HepG2 (cell line): ENCODE data around the gene METTL15. TPM values are rescaled to one million over a fixed set of nuclear protein-coding genes. Genes with fewer than 3 reads are reported as not detected.

ENCODE experiments used
- ATAC-seq: fragments of 200-7000 bp; cut with Tn5 transposase; 3 replicates; pipeline ENCODE4 v1.9.1; 2020; ENCODE audit warnings: mild to moderate bottlenecking, moderate library complexity
- BruUV-seq: library from RNA; stranded (reverse); fragments of 400-500 nt; replicated peaks from 2 replicates; lab custom pipeline; 2021; lab: Mats Ljungman, UMichigan
- CTCF ChIA-PET: fragments of 300-600 bp; formaldehyde crosslinking; extraction: SDS; loops from one replicate; lab custom pipeline; 2021; ENCODE audit warnings: low total read pairs, inconsistent platforms, low intra/inter-chr PET ratio; lab: Yijun Ruan, JAX
- POLR2A ChIA-PET: fragments of 350-600 bp; sonication (Branson Sonifier 250); formaldehyde crosslinking; loops from one replicate; lab custom pipeline; 2020; ENCODE audit warnings: antibody characterized with exemption, inconsistent platforms; lab: Yijun Ruan, JAX
- DNase-seq: peaks from one replicate; pipeline ENCODE4 v3.0.0-alpha.2; 2015; ENCODE audit warnings: low spot score
- FAIRE-seq: peaks from 3 replicates; lab custom pipeline; 2011; peaks lifted over from hg19 to GRCh38; lab: Jason Lieb, UNC
- H2AFZ ChIP-seq: one replicate; pipeline ENCODE4 v1.6.1; 2011; ENCODE audit warnings: low read length, inconsistent platforms
- H3K27ac ChIP-seq: fragments of 300-600 bp; 3 replicates; pipeline ENCODE4 v1.8.0; 2011; ENCODE audit warnings: mixed run types, mild to moderate bottlenecking, mixed read lengths, low read length, inconsistent platforms; ENCODE audit not compliant: insufficient read depth; ENCODE audit errors: extremely low read length
- H3K27me3 ChIP-seq, 2 experiments: fragments of 200-600 bp in 1 of 2; 2 replicates in 1 of 2; 3 replicates in 1 of 2; pipeline versions ENCODE4 v1.6.0 to v1.8.0; 2011; ENCODE audit warnings: low read length in 2 of 2, mild to moderate bottlenecking in 2 of 2, moderate library complexity in 2 of 2, inconsistent platforms in 1 of 2; ENCODE audit not compliant: insufficient read depth in 2 of 2, control insufficient read depth in 1 of 2
- H3K36me3 ChIP-seq, 2 experiments: fragments of 200-600 bp in 1 of 2; replicated peaks in 1 of 2; 2 replicates in 1 of 2; 3 replicates in 1 of 2; pipeline versions ENCODE4 v1.5.1 to v1.8.0; 2011; ENCODE audit warnings: low read length in 2 of 2, inconsistent platforms in 1 of 2; ENCODE audit not compliant: insufficient read depth in 2 of 2, control insufficient read depth in 1 of 2
- H3K4me1 ChIP-seq: 2 replicates; pipeline ENCODE4 v1.5.1; 2012; ENCODE audit warnings: low read length, inconsistent platforms; ENCODE audit not compliant: insufficient read depth
- H3K4me2 ChIP-seq: 2 replicates; pipeline ENCODE4 v1.6.0; 2011; ENCODE audit warnings: low read depth, low read length, inconsistent platforms
- H3K4me3 ChIP-seq, 3 experiments: fragments of 200-600 bp in 1 of 3; sonication (generic), shearing (Covaris generic) in 1 of 3; replicated peaks in 1 of 3; 2 replicates each; pipeline ENCODE4 v1.5.1; 2011 to 2016; ENCODE audit warnings: low read length in 3 of 3, inconsistent platforms in 2 of 3, low read depth in 2 of 3, mild to moderate bottlenecking in 2 of 3, control low read depth in 1 of 3, mixed read lengths in 1 of 3; ENCODE audit not compliant: insufficient read depth in 1 of 3
- H3K79me2 ChIP-seq: one replicate; pipeline ENCODE4 v1.6.1; 2011; ENCODE audit warnings: low read length, inconsistent platforms; ENCODE audit not compliant: insufficient read depth
- H3K9ac ChIP-seq: 2 replicates; pipeline ENCODE4 v1.6.0; 2011; ENCODE audit warnings: mild to moderate bottlenecking, low read depth, low read length, inconsistent platforms; ENCODE audit not compliant: insufficient read depth
- H3K9me3 ChIP-seq: 2 replicates; pipeline ENCODE4 v1.5.1; 2012; ENCODE audit warnings: mild to moderate bottlenecking, low read length
- H4K20me1 ChIP-seq: 2 replicates; pipeline ENCODE4 v1.6.0; 2011; ENCODE audit warnings: inconsistent platforms, mild to moderate bottlenecking, low read length, moderate library complexity; ENCODE audit not compliant: insufficient read depth
- FOXK2 ChIP-seq: fragments of 450-650 bp; IDR thresholded peaks from 2 replicates; pipeline ENCODE4 v1.6.1; 2016
- FOXO1 ChIP-seq: sonication (generic); formaldehyde crosslinking; IDR thresholded peaks from 2 replicates; pipeline ENCODE4 v1.4.0; 2020; ENCODE audit warnings: missing genetic modification reagents
- HIVEP1 ChIP-seq: sonication (generic); formaldehyde crosslinking; IDR thresholded peaks from 2 replicates; pipeline ENCODE4 v1.4.0; 2020; ENCODE audit warnings: mild to moderate bottlenecking, missing genetic modification reagents
- MATR3 ChIP-seq: sonication (generic); formaldehyde crosslinking; IDR thresholded peaks from 2 replicates; pipeline ENCODE4 v1.4.0; 2020; ENCODE audit warnings: missing genetic modification reagents
- NFIB ChIP-seq: sonication (generic); formaldehyde crosslinking; IDR thresholded peaks from 2 replicates; pipeline ENCODE4 v1.9.0; 2021; ENCODE audit warnings: missing genetic modification reagents, mild to moderate bottlenecking, borderline replicate concordance
- NFYC ChIP-seq: IDR thresholded peaks from 2 replicates; pipeline ENCODE4 v1.6.1; 2016; ENCODE audit warnings: missing genetic modification reagents, missing compliant biosample characterization
- RXRA ChIP-seq: sonication (generic); formaldehyde crosslinking; IDR thresholded peaks from 2 replicates; pipeline ENCODE4 v1.5.1; 2020; ENCODE audit warnings: missing genetic modification reagents
- SKI ChIP-seq: fragments of 450-650 bp; IDR thresholded peaks from one replicate; pipeline ENCODE4 v1.6.1; 2018; ENCODE audit warnings: mild to moderate bottlenecking; ENCODE audit not compliant: partially characterized antibody
- SP4 ChIP-seq: sonication (generic); formaldehyde crosslinking; IDR thresholded peaks from 2 replicates; pipeline ENCODE4 v1.8.1; 2023; ENCODE audit warnings: mild to moderate bottlenecking, missing genetic modification reagents
- SRY ChIP-seq: sonication (generic); formaldehyde crosslinking; IDR thresholded peaks from 2 replicates; pipeline ENCODE4 v1.8.0; 2022; ENCODE audit warnings: mild to moderate bottlenecking, missing genetic modification reagents
- ZNF33B ChIP-seq: sonication (generic); formaldehyde crosslinking; IDR thresholded peaks from 2 replicates; pipeline ENCODE4 v1.5.1; 2020; ENCODE audit warnings: mild to moderate bottlenecking, missing genetic modification reagents
- ZNF7 ChIP-seq: IDR thresholded peaks from 2 replicates; pipeline ENCODE4 v1.6.1; 2016; ENCODE audit warnings: missing biosample characterization, missing genetic modification reagents
- ZNF83 ChIP-seq: sonication (generic); formaldehyde crosslinking; IDR thresholded peaks from 2 replicates; pipeline ENCODE4 v1.4.0; 2020; ENCODE audit warnings: missing genetic modification reagents, mild to moderate bottlenecking, borderline replicate concordance
- WGBS: methylation state at CpG from one replicate; pipeline ENCODE4 v1.1.6; 2017; ENCODE audit warnings: low lambda C conversion rate; 5-methylcytosine and 5-hydroxymethylcytosine counted together
- in situ Hi-C: cut with HindIII; loops from 2 replicates; pipeline ENCODE4 v1.10.0; 2017; ENCODE audit warnings: low pct_unique_long_range_greater_than_20kb; ENCODE audit not compliant: extremely low pct_ligation_motif_present
- intact Hi-C: fragments of 100-400 bp; cut with micrococcal nuclease; formaldehyde crosslinking; loops from one replicate; pipeline ENCODE4 v1.10.0; 2022; ENCODE audit not compliant: unreplicated experiment
- polyA plus RNA-seq, 8 experiments: library from polyadenylated mRNA; depleted of rRNA in 3 of 8; stranded (reverse) in 7 of 8; unstranded in 1 of 8; fragments of >200 nt; fragmentation: Illumina TruSeq in 4 of 8; extraction: Trizol in 4 of 8; gene quantifications; 2 replicates each; pipeline versions ENCODE4 v1.2.1 to v1.2.3, GENCODE V29; 2011 to 2016; ENCODE audit warnings: low read depth in 4 of 8, missing spikeins in 1 of 8, mixed read lengths in 1 of 8; ENCODE audit not compliant: insufficient read depth in 1 of 8
- total RNA-seq, 5 experiments: library from RNA; depleted of rRNA; stranded (reverse); fragments of >200 nt; fragmentation: Illumina TruSeq; extraction: Trizol; gene quantifications; 2 replicates each; pipeline ENCODE4 v1.2.3, GENCODE V29; 2016; ENCODE audit warnings: low read depth in 1 of 5
- TF ChIP-seq, protein P1 (sequence below): sonication (generic); formaldehyde crosslinking; IDR thresholded peaks from 2 replicates; pipeline ENCODE4 v1.8.1; 2023; ENCODE audit warnings: mild to moderate bottlenecking, missing genetic modification reagents
- TF ChIP-seq, protein P2 (sequence below): sonication (generic); formaldehyde crosslinking; IDR thresholded peaks from 2 replicates; pipeline ENCODE4 v1.5.0; 2020; ENCODE audit warnings: missing genetic modification reagents
- TF ChIP-seq, protein P3 (sequence below): IDR thresholded peaks from 2 replicates; pipeline ENCODE4 v1.6.1; 2016; ENCODE audit warnings: mild to moderate bottlenecking
- TF ChIP-seq, protein P4 (sequence below): IDR thresholded peaks from 2 replicates; pipeline ENCODE4 v1.6.1; 2016; ENCODE audit warnings: low read depth, control low read depth
- TF ChIP-seq, protein P5 (sequence below): sonication (generic); formaldehyde crosslinking; IDR thresholded peaks from 2 replicates; pipeline ENCODE4 v1.4.0; 2020; ENCODE audit warnings: mild to moderate bottlenecking, missing genetic modification reagents

Gene METTL15
- total and polyA plus RNA-seq, 2 of the 13 experiments (the other 11 are each of a cell fraction or from before 2014, with no cell fraction given) = 6.5 to 14.0 TPM

DNA sequence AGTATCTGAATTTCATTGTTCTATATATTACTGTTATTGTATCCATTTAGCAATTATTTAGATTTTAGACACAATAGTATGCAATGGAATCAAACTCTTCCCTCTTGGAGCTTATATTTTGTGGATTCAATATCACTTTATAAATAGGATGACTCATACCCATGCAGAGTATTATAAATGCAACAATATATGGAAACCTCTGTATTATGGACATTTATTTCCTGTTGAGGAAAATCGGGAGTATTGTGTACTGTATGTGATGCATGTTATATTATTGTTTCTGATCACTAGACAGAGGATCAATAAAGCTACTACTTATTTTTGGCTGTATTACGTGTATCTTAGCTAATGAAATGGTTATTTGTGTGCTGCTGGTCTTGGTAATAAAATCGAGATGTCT, 770 bp downstream of the METTL15 start:
- H3K79me2 ChIP-seq = peaks cover 80% of the 10 kb centered on the region

More for the DNA sequence above, 770 bp downstream of the METTL15 start:
- H3K27me3 ChIP-seq = no peaks in the 10 kb centered on the region; a peak in 1 of 5 replicates
- no peaks in the 10 kb centered on the region for H4K20me1 ChIP-seq
- intact Hi-C loops = loop anchor here (5.0 kb wide), 1 partner anchor 392 kb away; no protein-coding TSS in a partner anchor
- no peak overlapping the region for H2AFZ ChIP-seq
- POLR2A ChIA-PET = no interaction called here
- H3K9me3 ChIP-seq = no peaks in the 10 kb centered on the region
- H3K4me3 ChIP-seq = peak overlapping the region; percentile 70 to 89 (median 84); a peak in 5 of 6 replicates
- H3K36me3 ChIP-seq = peaks cover 0 to 4% of the 10 kb centered on the region in 2 experiments; a peak in 1 of 5 replicates
- peak overlapping the region; percentile 98 for H3K9ac ChIP-seq
- no peak for DNase-seq
- TF ChIP-seq, protein P1, sequence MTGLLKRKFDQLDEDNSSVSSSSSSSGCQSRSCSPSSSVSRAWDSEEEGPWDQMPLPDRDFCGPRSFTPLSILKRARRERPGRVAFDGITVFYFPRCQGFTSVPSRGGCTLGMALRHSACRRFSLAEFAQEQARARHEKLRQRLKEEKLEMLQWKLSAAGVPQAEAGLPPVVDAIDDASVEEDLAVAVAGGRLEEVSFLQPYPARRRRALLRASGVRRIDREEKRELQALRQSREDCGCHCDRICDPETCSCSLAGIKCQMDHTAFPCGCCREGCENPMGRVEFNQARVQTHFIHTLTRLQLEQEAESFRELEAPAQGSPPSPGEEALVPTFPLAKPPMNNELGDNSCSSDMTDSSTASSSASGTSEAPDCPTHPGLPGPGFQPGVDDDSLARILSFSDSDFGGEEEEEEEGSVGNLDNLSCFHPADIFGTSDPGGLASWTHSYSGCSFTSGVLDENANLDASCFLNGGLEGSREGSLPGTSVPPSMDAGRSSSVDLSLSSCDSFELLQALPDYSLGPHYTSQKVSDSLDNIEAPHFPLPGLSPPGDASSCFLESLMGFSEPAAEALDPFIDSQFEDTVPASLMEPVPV = no peak
- TF ChIP-seq HIVEP1 = no peak
- no peak for TF ChIP-seq NFYC (CRISPR knock-in tag)
- no peak for TF ChIP-seq SRY (CRISPR knock-in tag)
- TF ChIP-seq FOXO1 (CRISPR knock-in tag) = no peak
- TF ChIP-seq RXRA (CRISPR knock-in tag) = no peak
- TF ChIP-seq NFIB = no peak
- no peak for TF ChIP-seq FOXK2
- TF ChIP-seq, protein P2, sequence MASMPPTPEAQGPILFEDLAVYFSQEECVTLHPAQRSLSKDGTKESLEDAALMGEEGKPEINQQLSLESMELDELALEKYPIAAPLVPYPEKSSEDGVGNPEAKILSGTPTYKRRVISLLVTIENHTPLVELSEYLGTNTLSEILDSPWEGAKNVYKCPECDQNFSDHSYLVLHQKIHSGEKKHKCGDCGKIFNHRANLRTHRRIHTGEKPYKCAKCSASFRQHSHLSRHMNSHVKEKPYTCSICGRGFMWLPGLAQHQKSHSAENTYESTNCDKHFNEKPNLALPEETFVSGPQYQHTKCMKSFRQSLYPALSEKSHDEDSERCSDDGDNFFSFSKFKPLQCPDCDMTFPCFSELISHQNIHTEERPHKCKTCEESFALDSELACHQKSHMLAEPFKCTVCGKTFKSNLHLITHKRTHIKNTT (CRISPR knock-in tag) = no peak
- TF ChIP-seq ZNF83 (CRISPR knock-in tag) = no peak
- TF ChIP-seq, protein P3, sequence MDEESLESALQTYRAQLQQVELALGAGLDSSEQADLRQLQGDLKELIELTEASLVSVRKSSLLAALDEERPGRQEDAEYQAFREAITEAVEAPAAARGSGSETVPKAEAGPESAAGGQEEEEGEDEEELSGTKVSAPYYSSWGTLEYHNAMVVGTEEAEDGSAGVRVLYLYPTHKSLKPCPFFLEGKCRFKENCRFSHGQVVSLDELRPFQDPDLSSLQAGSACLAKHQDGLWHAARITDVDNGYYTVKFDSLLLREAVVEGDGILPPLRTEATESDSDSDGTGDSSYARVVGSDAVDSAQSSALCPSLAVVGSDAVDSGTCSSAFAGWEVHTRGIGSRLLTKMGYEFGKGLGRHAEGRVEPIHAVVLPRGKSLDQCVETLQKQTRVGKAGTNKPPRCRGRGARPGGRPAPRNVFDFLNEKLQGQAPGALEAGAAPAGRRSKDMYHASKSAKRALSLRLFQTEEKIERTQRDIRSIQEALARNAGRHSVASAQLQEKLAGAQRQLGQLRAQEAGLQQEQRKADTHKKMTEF (CRISPR knock-in tag) = no peak
- TF ChIP-seq, protein P4, sequence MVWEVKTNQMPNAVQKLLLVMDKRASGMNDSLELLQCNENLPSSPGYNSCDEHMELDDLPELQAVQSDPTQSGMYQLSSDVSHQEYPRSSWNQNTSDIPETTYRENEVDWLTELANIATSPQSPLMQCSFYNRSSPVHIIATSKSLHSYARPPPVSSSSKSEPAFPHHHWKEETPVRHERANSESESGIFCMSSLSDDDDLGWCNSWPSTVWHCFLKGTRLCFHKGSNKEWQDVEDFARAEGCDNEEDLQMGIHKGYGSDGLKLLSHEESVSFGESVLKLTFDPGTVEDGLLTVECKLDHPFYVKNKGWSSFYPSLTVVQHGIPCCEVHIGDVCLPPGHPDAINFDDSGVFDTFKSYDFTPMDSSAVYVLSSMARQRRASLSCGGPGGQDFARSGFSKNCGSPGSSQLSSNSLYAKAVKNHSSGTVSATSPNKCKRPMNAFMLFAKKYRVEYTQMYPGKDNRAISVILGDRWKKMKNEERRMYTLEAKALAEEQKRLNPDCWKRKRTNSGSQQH (CRISPR knock-in tag) = no peak
- TF ChIP-seq SKI = no peak
- no peak for TF ChIP-seq ZNF33B (CRISPR knock-in tag)
- no peak for TF ChIP-seq MATR3 (CRISPR knock-in tag)
- no peak for TF ChIP-seq SP4 (CRISPR knock-in tag)
- TF ChIP-seq, protein P5, sequence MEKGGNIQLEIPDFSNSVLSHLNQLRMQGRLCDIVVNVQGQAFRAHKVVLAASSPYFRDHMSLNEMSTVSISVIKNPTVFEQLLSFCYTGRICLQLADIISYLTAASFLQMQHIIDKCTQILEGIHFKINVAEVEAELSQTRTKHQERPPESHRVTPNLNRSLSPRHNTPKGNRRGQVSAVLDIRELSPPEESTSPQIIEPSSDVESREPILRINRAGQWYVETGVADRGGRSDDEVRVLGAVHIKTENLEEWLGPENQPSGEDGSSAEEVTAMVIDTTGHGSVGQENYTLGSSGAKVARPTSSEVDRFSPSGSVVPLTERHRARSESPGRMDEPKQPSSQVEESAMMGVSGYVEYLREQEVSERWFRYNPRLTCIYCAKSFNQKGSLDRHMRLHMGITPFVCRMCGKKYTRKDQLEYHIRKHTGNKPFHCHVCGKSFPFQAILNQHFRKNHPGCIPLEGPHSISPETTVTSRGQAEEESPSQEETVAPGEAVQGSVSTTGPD (CRISPR knock-in tag) = no peak
- no peak for TF ChIP-seq ZNF7 (CRISPR knock-in tag)
- no peak for ATAC-seq
- no TSS peak for BruUV-seq
- in situ Hi-C loops = no loop called here
- CTCF ChIA-PET = no interaction called here
- 21% methylated on average over 3 of the region's 3 CpGs for WGBS
- H3K4me1 ChIP-seq = peaks cover 57% of the 10 kb centered on the region
- peak overlapping the region; percentile 96 for H3K27ac ChIP-seq
- no peak for FAIRE-seq
- peak overlapping the region; percentile 74 for H3K4me2 ChIP-seq
